ENCODE measurements around the gene GANAB.
"Not testable (repeated sequence)": the region's sequence is repeated elsewhere in the genome, so short reads cannot be mapped to it uniquely, and the experiment has no call there.

GANAB gene

GRCh38 chr11:62666259-62666926 lies 20.0 kb upstream of the GANAB start:
- no peak for DNase-seq

- no peak for DNase-seq
Measured at GRCh38 chr11:62665599-62666258, 19.3 kb upstream of the GANAB start.

GRCh38 chr11:62665075-62665598 lies 18.7 kb upstream of the GANAB start, which contains the start of the genes C11orf98 and CSKMT:
C11orf98 (minus strand) TSS chr11:62665210; CDS start chr11:62665169, 41 bp downstream.
CSKMT (plus strand) TSS chr11:62665312; CDS start chr11:62665880, 568 bp downstream.
- DNase-seq, result peak; percentile 86 to 89

DNA sequence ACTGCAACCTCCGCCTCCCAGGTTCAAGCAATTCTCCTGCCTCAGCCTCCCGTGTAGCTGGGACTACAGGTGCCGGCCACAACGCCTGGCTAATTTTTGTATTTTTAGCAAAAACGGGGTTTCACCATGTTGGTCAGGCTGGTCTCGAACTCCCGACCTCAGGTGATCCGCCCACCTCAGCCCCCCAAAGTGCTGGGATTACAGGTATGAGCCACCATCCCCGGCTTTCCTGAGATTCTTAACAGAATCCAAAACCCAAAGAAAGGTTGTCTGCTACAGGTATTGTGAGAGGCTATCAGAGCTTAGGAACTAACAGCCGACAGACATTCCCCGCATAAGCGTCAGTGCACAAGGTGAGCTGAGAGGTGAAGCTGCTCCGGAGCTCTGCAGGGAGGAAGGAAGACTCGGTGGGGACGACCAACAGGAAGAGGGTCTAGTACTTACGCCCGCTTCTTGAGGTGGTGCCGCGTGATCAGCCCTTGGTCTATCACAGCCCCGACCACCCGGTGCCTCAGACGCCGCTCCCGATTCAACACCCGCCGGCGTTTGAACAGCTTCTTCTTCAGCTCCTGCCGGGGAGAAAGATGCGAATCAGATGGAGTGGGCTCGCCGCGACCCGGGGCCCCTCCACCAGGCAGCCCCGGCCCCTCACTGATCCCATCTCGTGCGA lies 18.1 kb upstream of the GANAB start:
- DNase-seq, result peak; percentile 41 to 59

- no peak for DNase-seq
Measured at GRCh38 chr11:62656796-62657429, 10.5 kb upstream of the GANAB start.

GRCh38 chr11:62654297-62654696 lies 7.9 kb upstream of the GANAB start:
- no peak for DNase-seq

- DNase-seq, result no peak
Measured at GRCh38 chr11:62652161-62653006, 6.0 kb upstream of the GANAB start.

- not testable (repeated sequence) for DNase-seq
Measured at GRCh38 chr11:62650283-62650682, 3.9 kb upstream of the GANAB start.

GRCh38 chr11:62649486-62649885 lies 3.1 kb upstream of the GANAB start:
- DNase-seq, result no peak

GRCh38 chr11:62648967-62649364 lies 2.6 kb upstream of the GANAB start:
- no peak for DNase-seq

- DNase-seq, result no peak
Measured at GRCh38 chr11:62648185-62648966, 2.0 kb upstream of the GANAB start.

DNA sequence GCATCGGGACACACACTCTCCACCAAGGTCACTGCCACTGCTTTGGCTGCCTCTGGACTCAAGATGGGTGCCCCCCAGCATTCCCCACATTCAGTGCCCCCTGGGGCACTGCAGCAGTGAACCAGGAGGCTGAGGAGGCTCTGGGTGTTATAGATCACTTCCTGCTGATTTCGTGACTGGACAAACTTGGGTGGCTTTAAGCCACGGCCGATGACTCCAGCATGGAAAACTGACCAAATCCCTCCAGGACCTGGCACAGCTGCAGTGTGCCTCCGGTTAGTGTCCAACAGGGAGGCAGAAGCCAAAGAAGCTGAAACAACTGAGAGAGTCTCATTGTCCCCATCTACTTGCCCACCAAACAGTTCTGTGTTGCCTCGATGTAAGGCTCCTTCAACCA lies 1.2 kb upstream of the GANAB start:
- DNase-seq, result no peak

- DNase-seq, result no peak
Measured at GRCh38 chr11:62646825-62647608, 604 bp upstream of the GANAB start.

GRCh38 chr11:62645671-62645945 lies 805 bp downstream of the GANAB start:
- no peak for DNase-seq

DNA sequence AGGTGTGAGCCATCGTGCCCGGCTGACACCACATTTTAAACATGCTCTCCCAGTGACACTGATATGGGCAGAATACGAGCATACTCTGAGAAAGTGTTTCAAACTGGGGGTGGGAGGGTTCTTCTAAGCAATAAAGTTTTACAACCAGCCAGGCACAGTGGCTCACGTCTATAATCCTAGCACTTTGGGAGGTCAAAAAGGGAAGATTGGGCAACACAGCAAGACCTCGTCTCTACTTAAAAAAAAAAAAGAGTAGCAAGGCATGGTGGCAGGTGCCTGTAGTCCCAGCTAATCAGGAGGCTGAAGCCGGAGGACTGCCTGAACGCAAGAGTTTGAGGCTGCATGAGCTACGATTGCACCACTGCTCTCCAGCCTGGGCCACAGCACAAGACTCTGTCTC lies 2.2 kb downstream of the GANAB start:
- DNase-seq, result no peak

- DNase-seq, result no peak
Measured at GRCh38 chr11:62632492-62632891, 13.9 kb downstream of the GANAB start.

DNA sequence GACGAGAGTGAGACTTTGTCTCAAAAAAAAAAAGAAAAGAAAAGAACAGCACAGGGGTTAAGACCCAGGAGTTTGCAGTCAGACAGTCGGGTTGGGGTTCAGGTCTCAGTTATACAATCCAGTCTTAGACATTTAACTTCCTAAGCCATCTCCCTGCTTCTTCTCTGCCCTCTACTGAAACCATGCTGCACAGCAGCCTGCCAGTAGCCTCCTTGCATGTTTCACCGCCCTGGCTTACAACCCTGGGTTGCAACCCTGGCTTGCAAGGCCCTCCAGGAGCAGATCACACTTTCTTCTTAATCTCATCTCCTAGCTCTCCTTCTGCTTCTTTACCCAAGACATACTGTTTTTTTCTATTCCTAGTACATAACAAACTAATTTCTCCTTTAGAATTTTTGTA lies 18.7 kb downstream of the GANAB start:
- no peak for DNase-seq

DNA sequence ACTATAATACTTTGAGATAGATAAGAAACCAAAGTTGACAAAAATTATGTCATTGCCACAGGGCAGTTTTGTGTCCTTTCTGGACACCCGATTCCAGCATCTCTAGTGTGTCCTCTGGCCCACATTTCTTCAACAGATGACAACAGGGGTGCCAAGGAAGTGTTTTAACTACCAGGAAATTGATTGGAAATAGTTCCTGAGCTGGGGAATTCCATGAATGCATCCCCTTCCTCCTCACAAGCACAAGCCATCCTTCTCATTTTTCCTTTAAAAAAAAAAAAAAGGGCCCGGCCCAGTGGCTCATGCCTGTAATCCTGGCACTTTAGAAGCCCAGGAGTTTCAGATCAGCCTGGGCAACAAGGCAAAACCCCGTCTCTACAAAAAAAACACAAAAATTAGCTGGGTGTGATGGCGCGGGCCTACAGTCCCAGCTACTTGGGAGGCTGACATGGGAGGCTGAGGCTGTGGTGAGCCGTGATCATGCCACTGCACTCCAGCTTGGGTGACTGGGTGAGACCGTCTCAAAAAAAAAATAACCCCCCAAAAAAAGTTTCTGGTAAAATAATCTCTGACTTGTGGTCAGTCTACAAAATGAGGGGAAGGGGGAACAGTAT lies 23.8 kb downstream of the GANAB start:
- no peak for DNase-seq

GRCh38 chr11:62621567-62622470 lies 24.6 kb downstream of the GANAB start, which contains the start of gene B3GAT3:
B3GAT3 (minus strand) TSS chr11:62621986; CDS start chr11:62621947, 39 bp downstream.
- DNase-seq, result peak; percentile 96 to 98
